HEK293 (cell line): ENCODE measurements around the gene SNRNP40.
A peak's percentile ranks its signal among the peaks of the same experiment; 100 is the strongest.

Experiments
- BCL11B ChIP-seq: fragments of 450-650 bp; formaldehyde crosslinking; IDR thresholded peaks from 2 replicates; pipeline ENCODE4 v1.5.1; 2016; ENCODE audit warnings: low read depth, missing biosample characterization, missing genetic modification characterization
- FEZF1 ChIP-seq: fragments of 450-650 bp; formaldehyde crosslinking; IDR thresholded peaks from 2 replicates; pipeline ENCODE4 v1.5.1; 2016; ENCODE audit warnings: missing biosample characterization, missing genetic modification characterization
- GLIS1 ChIP-seq: fragments of 450-650 bp; formaldehyde crosslinking; IDR thresholded peaks from 2 replicates; pipeline ENCODE4 v1.5.1; 2016; ENCODE audit warnings: missing biosample characterization, missing genetic modification characterization
- MZF1 ChIP-seq: fragments of 450-650 bp; formaldehyde crosslinking; IDR thresholded peaks from 2 replicates; pipeline ENCODE4 v1.5.1; 2017; ENCODE audit warnings: missing biosample characterization, missing genetic modification characterization, borderline replicate concordance
- SCRT1 ChIP-seq: fragments of 450-650 bp; formaldehyde crosslinking; IDR thresholded peaks from 2 replicates; pipeline ENCODE4 v1.5.1; 2016; ENCODE audit warnings: missing biosample characterization, missing genetic modification characterization, borderline replicate concordance
- ZBTB44 ChIP-seq: fragments of 450-650 bp; IDR thresholded peaks from 2 replicates; pipeline ENCODE4 v1.5.1; 2018; ENCODE audit warnings: missing biosample characterization, mild to moderate bottlenecking, missing genetic modification characterization
- ZFP37 ChIP-seq: fragments of 450-650 bp; formaldehyde crosslinking; IDR thresholded peaks from 2 replicates; pipeline ENCODE4 v1.5.1; 2016; ENCODE audit warnings: missing biosample characterization, missing genetic modification characterization
- ZNF239 ChIP-seq: fragments of 450-650 bp; formaldehyde crosslinking; IDR thresholded peaks from 2 replicates; pipeline ENCODE4 v1.5.1; 2016; ENCODE audit warnings: missing biosample characterization, missing genetic modification characterization
- ZNF354C ChIP-seq: fragments of 450-650 bp; formaldehyde crosslinking; IDR thresholded peaks from 2 replicates; pipeline ENCODE4 v1.5.1; 2016; ENCODE audit warnings: missing biosample characterization, missing genetic modification characterization, low read depth, borderline replicate concordance
- ZNF37A ChIP-seq: fragments of 450-650 bp; IDR thresholded peaks from 2 replicates; pipeline ENCODE4 v1.5.1; 2018; ENCODE audit warnings: missing biosample characterization, missing genetic modification characterization
- ZNF449 ChIP-seq: fragments of 450-650 bp; formaldehyde crosslinking; IDR thresholded peaks from 2 replicates; pipeline ENCODE4 v1.5.1; 2017; ENCODE audit warnings: missing biosample characterization, mild to moderate bottlenecking, missing genetic modification characterization, moderate library complexity
- ZNF518A ChIP-seq: fragments of 450-650 bp; formaldehyde crosslinking; conservative IDR thresholded peaks from 2 replicates; pipeline ENCODE4 v1.5.1; 2016; ENCODE audit warnings: low read depth, missing biosample characterization, missing genetic modification characterization
- ZNF558 ChIP-seq: fragments of 450-650 bp; formaldehyde crosslinking; IDR thresholded peaks from 2 replicates; pipeline ENCODE4 v1.5.1; 2016; ENCODE audit warnings: missing biosample characterization, missing genetic modification characterization
- ZNF621 ChIP-seq: fragments of 450-650 bp; formaldehyde crosslinking; IDR thresholded peaks from 2 replicates; pipeline ENCODE4 v1.5.1; 2017; ENCODE audit warnings: missing biosample characterization, missing genetic modification characterization
- ZNF626 ChIP-seq: fragments of 450-650 bp; sonication (Bioruptor Pico); formaldehyde crosslinking; IDR thresholded peaks from 2 replicates; pipeline ENCODE4 v1.5.1; 2018; ENCODE audit warnings: missing biosample characterization, missing genetic modification characterization, inconsistent platforms
- ZNF645 ChIP-seq: fragments of 450-650 bp; formaldehyde crosslinking; IDR thresholded peaks from 2 replicates; pipeline ENCODE4; 2016; ENCODE audit warnings: missing biosample characterization, missing genetic modification characterization
- ZNF830 ChIP-seq: fragments of 450-650 bp; IDR thresholded peaks from 2 replicates; pipeline ENCODE4 v1.5.0; 2018; ENCODE audit warnings: missing biosample characterization, missing genetic modification characterization, low read depth, mild to moderate bottlenecking, moderate library complexity
- TF ChIP-seq, protein P1 (sequence below): fragments of 450-650 bp; formaldehyde crosslinking; IDR thresholded peaks from 2 replicates; pipeline ENCODE4 v1.5.1; 2017; ENCODE audit warnings: missing biosample characterization, missing genetic modification characterization
- TF ChIP-seq, protein P2 (sequence below): IDR thresholded peaks from 2 replicates; pipeline ENCODE4 v1.6.1; 2011; ENCODE audit warnings: mild to moderate bottlenecking, low read depth, low read length, borderline replicate concordance
- TF ChIP-seq, protein P3 (sequence below): fragments of 450-650 bp; formaldehyde crosslinking; IDR thresholded peaks from 2 replicates; pipeline ENCODE4 v1.5.1; 2016; ENCODE audit warnings: missing biosample characterization, missing genetic modification characterization
- TF ChIP-seq, protein P4 (sequence below): fragments of 450-650 bp; IDR thresholded peaks from 2 replicates; pipeline ENCODE4 v1.5.1; 2018; ENCODE audit warnings: missing biosample characterization, missing genetic modification characterization
- TF ChIP-seq, protein P5 (sequence below): fragments of 450-650 bp; formaldehyde crosslinking; IDR thresholded peaks from 2 replicates; pipeline ENCODE4 v1.5.1; 2016; ENCODE audit warnings: missing biosample characterization, missing genetic modification characterization

Gene SNRNP40

DNA sequence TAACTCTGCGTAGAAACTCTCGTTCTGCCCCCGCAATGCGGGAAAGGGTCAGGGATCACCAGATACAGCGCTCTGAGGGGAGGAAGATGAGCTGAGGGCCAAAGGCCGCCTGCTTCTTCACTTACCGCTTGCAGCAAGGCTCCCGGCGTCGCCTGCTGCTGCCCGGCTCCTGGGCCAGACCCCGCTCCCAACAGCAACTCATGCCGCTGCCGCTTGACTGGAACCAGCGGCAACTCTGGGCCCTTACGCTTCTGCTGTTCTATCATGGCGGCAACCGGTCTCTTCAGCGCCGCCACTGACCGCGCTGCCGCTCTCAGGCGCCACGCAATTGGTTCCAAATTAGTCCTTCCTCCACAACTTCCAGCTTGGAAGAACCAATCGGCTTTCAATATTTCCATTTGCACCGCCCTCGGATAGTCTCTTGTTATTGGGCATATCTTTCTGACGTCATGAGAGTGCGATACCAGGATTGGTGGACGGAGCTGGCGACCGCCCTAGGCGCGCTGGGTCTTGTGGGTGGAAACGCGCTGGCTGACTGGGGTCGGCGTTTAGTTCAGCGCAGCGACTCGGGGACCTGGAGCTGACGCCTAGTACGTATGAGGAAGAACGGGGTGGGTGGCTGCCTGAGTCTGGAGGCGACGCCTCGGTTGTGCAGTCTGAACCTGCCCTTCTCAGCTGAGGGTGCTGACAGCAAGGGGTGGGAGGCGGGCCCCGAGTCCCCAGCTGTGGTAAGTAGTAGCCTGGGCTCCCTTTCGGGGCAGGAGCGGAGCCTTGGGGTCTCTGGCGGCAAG lies at the start of gene SNRNP40, which contains the start of gene ZCCHC17 (continued):
- no peak for TF ChIP-seq ZNF449
- TF ChIP-seq, protein P1, sequence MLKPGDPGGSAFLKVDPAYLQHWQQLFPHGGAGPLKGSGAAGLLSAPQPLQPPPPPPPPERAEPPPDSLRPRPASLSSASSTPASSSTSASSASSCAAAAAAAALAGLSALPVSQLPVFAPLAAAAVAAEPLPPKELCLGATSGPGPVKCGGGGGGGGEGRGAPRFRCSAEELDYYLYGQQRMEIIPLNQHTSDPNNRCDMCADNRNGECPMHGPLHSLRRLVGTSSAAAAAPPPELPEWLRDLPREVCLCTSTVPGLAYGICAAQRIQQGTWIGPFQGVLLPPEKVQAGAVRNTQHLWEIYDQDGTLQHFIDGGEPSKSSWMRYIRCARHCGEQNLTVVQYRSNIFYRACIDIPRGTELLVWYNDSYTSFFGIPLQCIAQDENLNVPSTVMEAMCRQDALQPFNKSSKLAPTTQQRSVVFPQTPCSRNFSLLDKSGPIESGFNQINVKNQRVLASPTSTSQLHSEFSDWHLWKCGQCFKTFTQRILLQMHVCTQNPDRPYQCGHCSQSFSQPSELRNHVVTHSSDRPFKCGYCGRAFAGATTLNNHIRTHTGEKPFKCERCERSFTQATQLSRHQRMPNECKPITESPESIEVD (tag by site-specific recombination) = no peak
- TF ChIP-seq ZBTB44 (tag by site-specific recombination) = no peak
- no peak for TF ChIP-seq ZNF830 (tag by site-specific recombination)
- TF ChIP-seq, protein P2, sequence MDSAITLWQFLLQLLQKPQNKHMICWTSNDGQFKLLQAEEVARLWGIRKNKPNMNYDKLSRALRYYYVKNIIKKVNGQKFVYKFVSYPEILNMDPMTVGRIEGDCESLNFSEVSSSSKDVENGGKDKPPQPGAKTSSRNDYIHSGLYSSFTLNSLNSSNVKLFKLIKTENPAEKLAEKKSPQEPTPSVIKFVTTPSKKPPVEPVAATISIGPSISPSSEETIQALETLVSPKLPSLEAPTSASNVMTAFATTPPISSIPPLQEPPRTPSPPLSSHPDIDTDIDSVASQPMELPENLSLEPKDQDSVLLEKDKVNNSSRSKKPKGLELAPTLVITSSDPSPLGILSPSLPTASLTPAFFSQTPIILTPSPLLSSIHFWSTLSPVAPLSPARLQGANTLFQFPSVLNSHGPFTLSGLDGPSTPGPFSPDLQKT = no peak
- TF ChIP-seq ZNF626 (tag by site-specific recombination) = no peak
- TF ChIP-seq MZF1 (tag by site-specific recombination) = no peak
- no peak; the same call in 1 of the 2 replicates for TF ChIP-seq ZFP37
- TF ChIP-seq, protein P3, sequence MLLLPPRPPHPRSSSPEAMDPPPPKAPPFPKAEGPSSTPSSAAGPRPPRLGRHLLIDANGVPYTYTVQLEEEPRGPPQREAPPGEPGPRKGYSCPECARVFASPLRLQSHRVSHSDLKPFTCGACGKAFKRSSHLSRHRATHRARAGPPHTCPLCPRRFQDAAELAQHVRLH = peak; percentile 49; the same call in 1 of the 2 replicates
- TF ChIP-seq, protein P4, sequence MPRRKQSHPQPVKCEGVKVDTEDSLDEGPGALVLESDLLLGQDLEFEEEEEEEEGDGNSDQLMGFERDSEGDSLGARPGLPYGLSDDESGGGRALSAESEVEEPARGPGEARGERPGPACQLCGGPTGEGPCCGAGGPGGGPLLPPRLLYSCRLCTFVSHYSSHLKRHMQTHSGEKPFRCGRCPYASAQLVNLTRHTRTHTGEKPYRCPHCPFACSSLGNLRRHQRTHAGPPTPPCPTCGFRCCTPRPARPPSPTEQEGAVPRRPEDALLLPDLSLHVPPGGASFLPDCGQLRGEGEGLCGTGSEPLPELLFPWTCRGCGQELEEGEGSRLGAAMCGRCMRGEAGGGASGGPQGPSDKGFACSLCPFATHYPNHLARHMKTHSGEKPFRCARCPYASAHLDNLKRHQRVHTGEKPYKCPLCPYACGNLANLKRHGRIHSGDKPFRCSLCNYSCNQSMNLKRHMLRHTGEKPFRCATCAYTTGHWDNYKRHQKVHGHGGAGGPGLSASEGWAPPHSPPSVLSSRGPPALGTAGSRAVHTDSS (tag by site-specific recombination) = peak; percentile 44; the same call in 1 of the 2 replicates
- no peak; the same call in 1 of the 2 replicates for TF ChIP-seq GLIS1 (tag by site-specific recombination)
- no peak for TF ChIP-seq ZNF354C (tag by site-specific recombination)
- no peak for TF ChIP-seq BCL11B
- no peak for TF ChIP-seq SCRT1 (tag by site-specific recombination)
- no peak for TF ChIP-seq ZNF239
- TF ChIP-seq FEZF1 (tag by site-specific recombination) = no peak
- TF ChIP-seq ZNF621 (tag by site-specific recombination) = no peak
- TF ChIP-seq ZNF37A (tag by site-specific recombination) = no peak
- TF ChIP-seq, protein P5, sequence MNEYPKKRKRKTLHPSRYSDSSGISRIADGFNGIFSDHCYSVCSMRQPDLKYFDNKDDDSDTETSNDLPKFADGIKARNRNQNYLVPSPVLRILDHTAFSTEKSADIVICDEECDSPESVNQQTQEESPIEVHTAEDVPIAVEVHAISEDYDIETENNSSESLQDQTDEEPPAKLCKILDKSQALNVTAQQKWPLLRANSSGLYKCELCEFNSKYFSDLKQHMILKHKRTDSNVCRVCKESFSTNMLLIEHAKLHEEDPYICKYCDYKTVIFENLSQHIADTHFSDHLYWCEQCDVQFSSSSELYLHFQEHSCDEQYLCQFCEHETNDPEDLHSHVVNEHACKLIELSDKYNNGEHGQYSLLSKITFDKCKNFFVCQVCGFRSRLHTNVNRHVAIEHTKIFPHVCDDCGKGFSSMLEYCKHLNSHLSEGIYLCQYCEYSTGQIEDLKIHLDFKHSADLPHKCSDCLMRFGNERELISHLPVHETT = peak; percentile 36; the same call in 1 of the 2 replicates
- TF ChIP-seq ZNF518A (tag by site-specific recombination) = peak; percentile 34; the same call in 1 of the 2 replicates
- TF ChIP-seq ZNF645 = no peak
- TF ChIP-seq ZNF558 (tag by site-specific recombination) = no peak
